Measurements from ENCODE around the gene AMT.
A peak's percentile ranks its signal among the peaks of the same experiment; 100 is the strongest.
"Not testable (repeated sequence)": the region's sequence is repeated elsewhere in the genome, so short reads cannot be mapped to it uniquely, and the experiment has no call there.

The AMT gene

GRCh38 chr3:49421890-49422378 is 339 bp downstream of the AMT start:
- DNase-seq: no peak

GRCh38 chr3:49417516-49418120 is 4.7 kb downstream of the AMT start:
- no peak for DNase-seq

- no peak for DNase-seq
Measured at GRCh38 chr3:49416867-49417266, 5.4 kb downstream of the AMT start.

GRCh38 chr3:49415931-49416601 is 6.2 kb downstream of the AMT start:
- peak; percentile 92 to 93 for DNase-seq

- DNase-seq: no peak
Measured at GRCh38 chr3:49414753-49415152, 7.5 kb downstream of the AMT start.

- no peak for DNase-seq
Measured at GRCh38 chr3:49413338-49413734, 8.9 kb downstream of the AMT start.

- DNase-seq: no peak
Measured at GRCh38 chr3:49412632-49413337, 9.5 kb downstream of the AMT start.

- DNase-seq: peak; percentile 99
Measured at GRCh38 chr3:49411968-49412631, 10.2 kb downstream of the AMT start, which contains the start of the genes RHOA and TCTA. Gene RHOA, minus strand, starts transcription at chr3:49411976. Its CDS starts 36,387 bp downstream, at chr3:49375589. Gene TCTA, plus strand, starts transcription at chr3:49412423. Its CDS starts 4 bp downstream, at chr3:49412427.

DNA sequence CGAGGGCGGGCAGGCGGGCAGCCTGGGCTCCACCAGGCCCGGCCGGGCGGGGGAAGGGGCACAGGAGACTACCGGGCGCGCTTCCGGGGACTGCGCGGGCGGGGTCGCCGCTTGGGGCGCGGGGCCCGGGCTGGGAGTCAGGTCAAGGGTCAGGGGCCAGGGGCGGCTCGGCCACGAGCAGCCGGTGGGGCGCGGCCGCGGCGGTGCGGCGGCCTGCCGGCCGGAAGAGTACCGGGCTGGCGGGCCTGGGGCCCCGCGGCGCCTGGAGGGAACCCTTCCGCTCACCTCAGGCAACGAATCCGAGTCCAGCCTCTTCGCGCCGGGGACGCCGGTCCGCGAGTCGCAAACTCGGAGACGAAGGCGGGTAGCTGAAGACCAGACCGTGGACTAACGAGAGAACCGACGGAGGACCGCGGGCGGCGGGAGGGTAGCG is 10.7 kb downstream of the AMT start:
- no peak for DNase-seq

- DNase-seq: no peak
Measured at GRCh38 chr3:49410846-49411534, 11.3 kb downstream of the AMT start.

GRCh38 chr3:49410066-49410845 is 12.0 kb downstream of the AMT start:
- no peak for DNase-seq

DNA sequence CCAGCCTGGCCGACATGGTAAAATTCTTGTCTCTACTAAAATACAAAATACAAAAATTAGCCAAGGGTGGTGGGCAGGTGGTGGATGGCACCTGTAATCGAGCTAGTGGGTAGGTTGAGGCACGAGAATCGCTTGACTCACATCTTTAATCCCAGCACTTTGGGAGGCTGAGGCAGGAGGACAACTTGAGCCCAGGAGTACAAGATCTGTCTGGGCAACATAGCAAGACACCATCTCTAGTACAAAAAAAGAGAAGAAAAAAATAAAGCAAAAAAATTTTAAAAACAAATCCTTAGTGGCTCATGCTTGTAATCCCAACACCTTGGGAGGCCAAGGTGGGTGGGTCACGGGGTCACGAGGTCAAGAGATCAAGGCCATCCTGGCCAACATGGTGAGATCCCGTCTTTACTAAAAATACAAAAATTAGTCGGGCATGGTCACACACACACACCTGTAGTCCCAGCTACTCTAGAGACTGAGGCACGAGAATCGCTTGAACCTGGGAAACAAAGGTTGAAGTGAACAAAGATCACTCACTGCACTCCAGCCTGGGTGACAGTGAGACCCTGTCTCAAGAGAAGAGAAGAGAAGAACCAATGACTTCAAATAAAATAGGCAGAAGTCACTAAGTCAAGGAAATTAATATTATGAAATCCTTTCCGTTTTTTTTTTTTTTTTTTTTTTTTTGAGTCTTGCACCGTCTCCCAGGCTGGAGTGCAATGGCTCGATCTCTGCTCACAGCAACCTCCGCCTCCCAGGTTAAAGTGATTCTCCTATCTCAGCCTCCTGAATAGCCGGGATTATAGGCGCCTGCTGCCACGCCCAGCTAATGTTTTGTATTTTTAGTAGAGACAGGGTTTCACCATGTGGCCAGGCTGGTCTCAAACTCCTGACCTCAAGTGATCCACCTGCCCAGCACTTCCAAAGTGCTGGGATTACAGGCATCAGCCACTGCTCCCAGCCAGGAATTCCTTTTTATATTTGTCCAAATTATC is 15.4 kb downstream of the AMT start:
- DNase-seq: no peak

DNA sequence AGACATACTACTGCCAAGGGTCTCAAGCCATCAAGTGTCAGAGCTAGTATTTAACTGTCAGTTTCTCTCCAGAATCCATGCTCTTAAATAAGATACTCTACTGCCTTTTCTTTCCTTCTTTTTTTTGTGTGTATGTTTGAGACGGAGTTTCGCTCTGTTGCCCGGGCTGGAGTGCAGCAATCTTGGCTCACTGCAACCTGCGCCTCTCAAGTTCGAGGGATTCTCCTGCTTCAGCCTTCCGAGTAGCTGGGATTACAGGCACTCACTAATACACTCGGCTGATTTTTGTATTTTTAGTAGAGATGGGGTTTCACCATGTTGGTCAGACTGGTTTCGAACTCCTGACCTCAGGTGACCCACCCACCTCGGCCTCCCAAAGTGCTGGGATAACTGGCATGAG is 16.7 kb downstream of the AMT start:
- not testable (repeated sequence) for DNase-seq

- no peak for DNase-seq
Measured at GRCh38 chr3:49403891-49404290, 18.4 kb downstream of the AMT start.

DNA sequence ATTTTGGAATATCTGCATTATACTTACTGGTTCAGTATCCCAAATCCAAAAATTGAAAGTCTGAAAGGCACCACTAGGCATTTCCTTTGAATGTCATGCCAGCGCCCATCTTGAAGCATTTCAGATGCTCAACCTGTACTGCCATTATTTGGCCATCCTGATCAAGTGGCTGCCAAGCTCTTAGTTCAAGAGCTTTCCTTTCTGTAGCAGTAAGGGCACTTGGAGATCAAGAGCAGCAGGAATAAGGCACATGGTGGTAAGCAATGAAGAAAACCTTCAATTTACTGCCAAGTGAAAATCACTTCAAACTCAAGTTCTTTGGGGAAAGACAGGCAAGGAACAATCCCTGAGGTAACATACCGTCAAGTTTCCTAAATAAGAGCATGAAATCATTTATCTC is 20.5 kb downstream of the AMT start:
- DNase-seq: no peak

DNA sequence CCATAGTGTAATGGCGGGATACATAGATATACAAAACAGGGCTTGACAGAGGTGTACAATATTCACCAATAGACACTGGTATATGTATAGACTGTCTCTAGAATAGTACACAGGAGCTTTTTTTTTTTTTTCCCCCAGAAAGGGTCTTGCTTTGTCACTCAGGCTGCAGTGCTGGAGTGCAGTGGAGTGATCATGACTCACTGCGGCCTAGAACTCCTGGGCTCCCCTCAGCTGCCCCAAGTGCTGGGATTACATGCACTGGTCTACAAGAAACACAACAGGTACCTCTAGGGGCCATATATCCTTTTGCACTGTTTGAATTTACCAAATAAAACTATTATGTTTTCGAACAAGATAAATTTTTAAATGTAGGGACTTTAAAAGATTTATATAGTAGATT is 22.8 kb downstream of the AMT start:
- DNase-seq: no peak

DNA sequence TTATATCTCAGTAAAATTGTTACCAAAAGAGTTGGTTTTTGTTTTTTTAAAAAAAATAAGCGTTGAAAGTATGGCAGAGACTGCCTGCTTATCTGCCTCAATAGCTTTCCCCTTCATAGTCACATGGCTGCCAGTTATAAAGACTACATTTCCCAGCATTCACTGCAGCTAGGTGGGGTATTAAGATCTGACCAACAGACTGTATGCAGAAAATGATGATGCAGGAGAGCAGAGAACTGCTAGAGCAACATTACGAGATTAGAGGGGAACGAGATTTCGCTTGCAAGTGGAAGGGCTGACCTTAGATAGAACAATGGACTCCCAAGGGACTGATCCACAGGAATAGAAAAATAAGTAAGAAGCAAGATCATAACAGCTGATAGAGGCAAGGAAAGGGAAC is 24.8 kb downstream of the AMT start:
- peak in 1 of 2 experiments; percentile 25 for DNase-seq

- DNase-seq: not testable (repeated sequence)
Measured at GRCh38 chr3:49391310-49391709, 31.0 kb downstream of the AMT start.

- DNase-seq: no peak
Measured at GRCh38 chr3:49389297-49389696, 33.0 kb downstream of the AMT start.

GRCh38 chr3:49388289-49388820 is 33.9 kb downstream of the AMT start:
- no peak for DNase-seq
